ENCODE measurements around the gene PLBD1.

Gene PLBD1

DNA sequence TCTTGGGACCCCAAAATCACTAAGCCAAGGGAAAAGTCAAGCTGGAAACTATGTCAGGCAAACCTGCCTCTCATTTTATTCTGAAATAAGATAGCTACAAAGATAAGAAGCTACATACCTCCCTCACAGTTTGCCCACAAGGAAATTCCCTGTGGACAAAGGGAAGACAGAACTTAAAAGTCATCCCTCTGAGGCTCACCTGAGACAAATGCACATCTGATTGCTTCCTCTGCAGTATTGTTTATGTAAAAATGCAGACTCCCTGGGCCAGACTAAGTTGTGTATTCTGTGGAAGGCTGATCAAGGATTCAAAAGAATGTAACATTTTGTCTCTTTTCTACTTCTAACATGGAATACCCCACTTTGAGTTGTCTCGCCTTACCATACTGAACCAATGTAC is 2.5 kb upstream of the PLBD1 start:
- DNase-seq (ENCODE audit: low read depth): no peak

DNA sequence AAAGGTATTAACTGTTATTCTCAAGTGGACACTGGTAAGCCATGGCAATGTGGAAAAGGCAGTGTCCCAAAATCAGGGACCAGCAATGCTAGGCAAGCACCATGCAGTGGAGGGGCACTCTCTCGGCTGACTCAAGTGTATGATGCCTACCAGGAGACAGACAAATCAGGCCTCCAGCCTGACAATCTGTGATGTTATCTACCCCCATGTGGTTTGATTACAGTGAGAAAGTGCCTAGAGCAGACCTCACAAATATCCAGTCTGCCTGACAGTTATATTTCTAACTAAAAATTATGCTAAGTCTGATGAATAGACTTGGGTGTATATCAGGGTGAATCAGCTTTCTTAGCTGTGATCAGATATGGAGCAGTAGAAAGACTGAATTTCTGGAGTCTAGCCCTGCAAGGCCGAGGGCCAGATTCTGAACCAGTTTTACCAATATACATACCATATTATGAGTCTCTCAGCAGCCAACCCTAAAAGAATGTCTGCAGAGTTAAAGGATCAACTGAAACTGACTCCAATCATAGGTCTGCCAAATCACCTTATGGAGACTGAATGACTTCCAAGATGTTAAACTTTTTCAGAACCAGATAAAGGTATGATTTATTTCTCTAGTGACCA is 3.2 kb downstream of the PLBD1 start:
- DNase-seq (ENCODE audit: low read depth): no peak

DNA sequence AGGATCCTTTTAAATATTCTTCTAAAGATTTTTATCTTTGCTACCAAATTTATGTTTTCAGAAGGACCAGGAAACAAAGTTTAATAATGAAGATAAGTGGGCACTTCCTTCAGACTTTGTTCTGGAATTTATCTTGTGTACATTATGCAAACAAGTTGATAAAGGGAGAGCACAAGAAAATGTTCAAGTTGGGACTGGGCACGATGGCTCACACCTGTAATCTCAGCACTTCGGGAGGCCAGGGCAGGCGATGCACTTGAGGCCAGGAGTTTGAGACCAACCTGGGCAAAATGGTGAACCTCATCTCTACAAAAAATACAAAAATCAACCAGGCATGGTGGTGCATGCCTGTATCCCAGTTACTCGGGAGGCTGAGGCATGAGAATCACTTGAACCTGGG is 4.6 kb downstream of the PLBD1 start:
- DNase-seq (ENCODE audit: low read depth): no peak

DNA sequence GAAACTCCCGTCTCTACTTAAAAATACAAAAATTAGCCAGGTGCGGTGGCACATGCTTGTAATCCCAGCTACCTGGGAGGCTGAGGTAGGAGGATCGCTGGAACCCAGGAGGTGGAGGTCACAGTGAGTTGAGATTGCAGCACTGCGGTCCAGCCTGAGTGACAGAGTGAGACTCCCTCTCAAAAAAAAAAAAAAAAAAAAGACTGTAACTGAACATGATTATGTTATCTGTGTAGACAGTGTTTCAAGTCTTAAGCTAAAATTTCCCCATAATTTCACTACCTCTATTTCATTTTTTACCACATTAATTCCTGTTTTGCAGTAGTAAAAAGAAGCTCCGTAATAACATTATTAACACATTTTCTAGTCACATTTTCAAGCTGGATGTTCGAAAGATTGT is 5.4 kb downstream of the PLBD1 start:
- DNase-seq (ENCODE audit: low read depth): no peak

DNA sequence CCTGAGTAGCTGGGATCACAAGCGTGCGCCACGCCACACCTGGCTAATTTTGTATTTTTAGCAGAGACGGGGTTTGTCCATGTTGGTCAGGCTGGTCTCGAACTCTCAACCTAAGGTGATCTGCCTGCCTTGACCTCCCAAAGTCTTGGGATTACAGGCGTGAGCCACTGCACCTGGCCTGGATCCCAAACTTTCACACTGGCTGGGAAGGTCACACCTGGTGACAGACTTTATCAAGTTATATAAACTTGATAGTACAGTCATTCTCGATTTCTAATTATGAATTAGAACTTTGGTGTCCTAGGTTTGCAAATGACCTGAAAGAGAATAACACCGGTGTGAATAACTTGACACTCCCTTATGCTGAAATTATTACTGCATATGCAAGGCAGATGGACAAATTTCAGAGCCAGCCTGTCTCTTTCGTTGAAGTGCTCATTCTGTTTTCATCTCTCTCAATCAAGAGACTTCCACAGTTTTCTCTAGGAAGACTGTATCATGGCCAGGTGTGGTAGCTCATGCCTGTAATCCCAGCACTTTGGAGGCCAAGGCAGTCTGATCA is 5.9 kb downstream of the PLBD1 start:
- DNase-seq (ENCODE audit: low read depth): no peak

DNA sequence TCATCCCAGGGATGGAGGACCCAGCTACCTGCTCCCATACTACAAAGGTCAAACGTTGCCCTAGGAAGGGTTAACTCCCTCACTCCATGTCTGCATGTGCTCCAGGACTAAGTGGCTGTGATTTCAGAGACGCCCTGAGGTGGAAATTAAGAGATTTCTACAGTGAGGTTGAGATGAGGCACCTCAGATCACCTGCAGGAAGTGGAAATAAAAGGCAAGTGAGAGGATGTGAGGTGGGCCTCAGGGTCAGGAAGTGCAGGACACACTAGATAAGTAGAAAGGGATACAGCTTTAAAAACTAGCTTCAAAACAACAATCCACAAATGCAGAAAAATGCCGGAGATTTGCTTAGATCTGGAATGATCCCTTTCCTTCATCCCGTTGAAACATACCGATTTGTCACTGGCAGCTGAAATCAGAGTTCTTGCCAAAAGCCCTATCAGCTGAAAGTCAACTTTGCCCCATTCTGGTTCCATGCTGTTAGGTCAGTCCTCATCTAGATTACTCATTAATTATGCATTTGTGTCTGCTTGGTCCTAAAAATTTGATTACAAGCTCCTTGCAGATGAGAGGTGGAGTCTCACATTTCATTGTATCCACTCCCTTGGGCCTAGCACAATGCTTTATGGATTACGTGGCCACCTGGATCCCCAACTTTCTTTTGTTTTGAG is 6.6 kb downstream of the PLBD1 start:
- DNase-seq (ENCODE audit: low read depth): no peak

DNA sequence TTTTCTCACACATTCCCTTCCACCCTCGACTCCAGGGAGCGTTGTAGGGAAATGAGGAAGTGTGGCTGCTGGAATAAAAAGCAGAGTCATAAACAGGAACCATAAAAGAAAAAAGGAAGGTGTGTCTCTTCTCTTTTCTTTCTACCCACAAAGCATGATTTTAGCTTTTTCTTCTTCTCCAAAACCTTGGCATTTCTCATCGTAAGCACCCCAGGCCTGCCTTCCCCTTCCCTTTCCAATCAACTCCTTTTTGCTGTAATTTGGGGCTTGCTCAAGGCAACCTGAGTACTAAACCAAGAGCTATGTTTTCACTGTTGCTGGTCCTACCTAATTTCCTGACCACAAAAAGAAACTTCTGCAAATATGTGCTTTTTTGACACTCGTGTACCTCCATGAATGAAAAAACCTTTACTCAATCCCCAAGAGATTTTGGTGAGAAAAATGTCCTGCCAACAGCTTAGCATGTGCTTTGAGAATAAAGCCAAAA is 9.2 kb downstream of the PLBD1 start:
- DNase-seq (ENCODE audit: low read depth): no peak

DNA sequence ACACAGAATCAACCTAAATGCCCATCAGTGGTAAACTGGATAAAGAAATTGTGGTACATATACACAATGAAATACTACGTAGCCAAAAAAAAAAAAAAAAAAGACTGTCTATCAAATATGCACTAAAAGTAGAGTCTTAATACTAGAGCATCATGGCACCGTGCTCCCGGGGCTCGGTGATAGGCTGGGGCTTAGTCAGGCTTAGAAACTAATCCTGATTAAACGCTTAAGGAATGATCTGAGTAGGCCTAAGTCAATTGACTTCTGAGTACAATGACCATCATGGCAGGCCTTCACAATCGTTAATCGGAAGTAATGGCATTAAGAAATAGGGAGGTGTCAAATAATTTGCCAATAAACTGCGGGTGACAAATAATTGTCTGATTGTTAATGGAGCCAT is 9.7 kb downstream of the PLBD1 start:
- no peak for DNase-seq (ENCODE audit: low read depth)

DNA sequence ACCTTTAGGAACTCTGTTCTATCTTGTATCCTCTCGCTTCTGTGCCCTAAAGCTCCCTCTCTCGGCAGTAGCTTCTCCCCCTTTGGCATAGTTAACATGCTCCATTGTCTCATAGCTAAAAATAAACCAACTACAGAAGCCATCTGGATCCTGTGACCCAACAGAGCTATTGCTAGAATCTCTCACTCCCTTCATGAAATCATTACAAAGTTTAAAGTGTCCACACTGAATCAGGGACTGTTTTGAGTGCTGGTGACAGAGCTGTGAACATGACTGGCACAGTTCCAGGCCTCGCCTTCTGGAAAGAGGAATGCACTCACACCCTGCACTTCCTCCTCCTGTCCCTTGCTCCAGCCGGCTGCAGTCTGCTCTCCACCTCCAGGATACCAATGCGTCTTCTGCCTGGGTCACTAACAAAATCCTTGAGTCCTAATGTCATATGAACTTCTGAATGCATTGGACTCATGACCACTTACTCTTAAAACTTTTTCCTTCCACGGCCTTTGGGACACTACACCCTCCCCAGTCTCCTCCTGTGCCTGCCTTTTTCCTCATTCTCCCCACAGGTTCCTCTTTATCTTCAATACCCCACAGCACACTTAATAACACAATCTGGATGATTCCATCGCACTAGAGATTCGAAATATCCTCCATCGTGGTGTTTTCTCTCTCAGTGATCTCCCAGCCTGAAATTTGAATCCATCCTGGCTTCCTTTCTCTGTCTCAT is 13.2 kb downstream of the PLBD1 start:
- no peak for DNase-seq (ENCODE audit: low read depth)

DNA sequence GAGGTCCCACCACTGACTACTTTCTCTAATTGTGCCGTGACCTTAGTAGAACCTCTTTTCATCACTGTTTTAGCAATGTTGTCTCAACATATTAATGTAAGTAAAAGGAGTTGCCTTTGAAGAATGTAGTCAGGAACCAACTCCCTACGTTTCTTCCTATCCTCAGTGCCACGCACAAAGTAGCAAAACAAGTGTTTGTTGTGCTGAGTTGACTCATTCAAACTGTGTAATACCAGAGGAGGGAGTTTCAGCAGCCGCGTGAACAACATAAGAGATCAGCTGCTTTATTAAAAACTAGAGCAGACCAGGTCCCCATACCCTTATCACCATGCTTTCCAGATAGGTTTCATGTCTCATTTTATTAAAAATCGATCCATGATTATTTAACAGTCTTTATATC is 19.1 kb downstream of the PLBD1 start:
- DNase-seq (ENCODE audit: low read depth): no peak

DNA sequence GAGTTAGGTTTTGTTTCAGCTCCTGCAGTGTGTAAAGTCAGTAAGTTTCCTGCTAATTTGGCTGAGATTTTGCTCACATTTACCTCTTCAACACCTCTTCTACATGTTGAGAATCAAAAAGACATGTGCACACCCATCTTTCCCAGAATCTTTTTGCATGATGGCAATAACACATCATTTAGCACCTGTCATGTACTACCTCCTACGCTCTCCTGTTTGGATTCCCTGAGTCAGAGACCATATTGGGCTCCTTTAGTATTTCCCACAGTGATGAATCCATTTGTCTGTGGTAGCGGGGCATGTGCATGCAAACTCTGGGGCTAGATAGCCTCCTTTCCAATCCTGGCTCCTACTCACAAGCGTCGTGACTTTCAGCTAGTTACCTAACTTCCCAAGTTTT is 20.1 kb downstream of the PLBD1 start:
- DNase-seq (ENCODE audit: low read depth): no peak

DNA sequence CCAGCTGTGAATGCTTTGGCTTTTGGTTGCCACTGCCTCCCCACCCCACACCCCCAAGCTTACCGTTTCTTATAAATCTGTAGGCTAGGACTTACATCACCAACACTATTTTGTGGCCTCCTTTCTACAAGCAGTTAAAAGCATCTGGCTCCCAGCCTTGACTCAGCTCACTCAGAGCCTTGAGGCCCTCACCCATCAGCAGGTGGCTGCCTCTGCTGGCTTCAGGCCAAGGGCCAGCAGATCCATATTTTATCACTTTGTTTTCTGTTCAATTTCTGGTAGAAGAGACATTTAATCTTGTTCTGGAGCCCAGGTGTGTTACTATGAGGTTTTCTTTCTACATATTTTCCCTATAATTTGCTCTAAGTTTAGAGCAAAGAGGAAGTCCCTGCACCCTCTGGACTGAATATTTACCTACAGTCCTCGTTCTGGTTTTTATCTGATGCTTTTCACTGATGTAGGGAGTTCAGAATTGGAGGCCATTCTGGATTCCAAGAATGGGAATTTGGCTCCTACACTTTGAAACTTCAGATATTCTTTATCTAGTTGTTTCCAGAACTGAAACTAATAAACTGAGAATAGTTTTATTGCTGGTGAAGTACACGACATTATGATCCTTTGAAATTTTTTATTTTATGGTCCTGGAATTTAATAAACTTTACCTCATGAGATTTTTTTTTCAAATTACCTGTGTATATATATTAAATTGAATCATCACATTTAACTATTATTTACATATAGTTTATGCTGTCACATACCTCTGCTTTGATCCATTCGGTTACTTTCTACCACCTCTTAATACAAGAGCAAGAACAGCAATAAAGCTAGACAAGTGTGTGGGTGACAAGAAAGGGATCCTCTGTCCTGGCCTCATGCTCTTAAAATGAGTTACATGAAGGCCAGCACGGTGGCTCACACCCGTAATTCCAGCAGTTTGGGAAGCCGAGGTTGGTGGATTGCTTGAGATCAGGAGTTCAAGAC is 22.2 kb downstream of the PLBD1 start:
- DNase-seq (ENCODE audit: low read depth): no peak

DNA sequence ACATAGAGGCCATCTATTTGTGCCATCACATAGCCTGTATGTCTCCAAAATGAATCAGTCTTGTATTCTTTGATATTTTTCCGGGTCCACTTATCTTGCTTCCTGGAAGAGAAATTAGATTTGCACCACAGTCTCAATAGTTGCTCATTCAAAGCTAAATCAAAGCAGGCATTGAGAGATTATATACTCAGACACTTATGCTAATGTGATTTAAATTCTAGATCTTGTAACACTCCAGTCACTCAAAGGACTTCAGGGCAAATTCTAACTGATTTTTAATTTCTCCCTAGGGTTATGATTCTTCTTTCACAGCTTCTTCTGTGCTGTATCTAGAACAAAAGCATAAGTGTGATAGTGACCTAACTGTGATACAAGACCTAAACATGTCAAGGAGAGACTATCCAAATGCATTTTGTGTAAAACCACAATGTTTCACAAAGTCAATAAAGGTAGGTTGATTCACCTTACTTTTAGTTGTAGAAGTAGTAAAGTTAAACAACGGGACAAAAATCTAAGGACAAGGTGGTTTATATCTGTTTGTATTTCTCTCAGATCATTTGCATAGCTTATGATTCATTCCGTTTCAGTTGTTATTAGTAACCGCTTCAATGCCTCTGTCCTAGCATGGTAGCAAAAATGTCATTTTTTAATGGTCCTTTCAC is 26.8 kb downstream of the PLBD1 start:
- DNase-seq (ENCODE audit: low read depth): no peak

DNA sequence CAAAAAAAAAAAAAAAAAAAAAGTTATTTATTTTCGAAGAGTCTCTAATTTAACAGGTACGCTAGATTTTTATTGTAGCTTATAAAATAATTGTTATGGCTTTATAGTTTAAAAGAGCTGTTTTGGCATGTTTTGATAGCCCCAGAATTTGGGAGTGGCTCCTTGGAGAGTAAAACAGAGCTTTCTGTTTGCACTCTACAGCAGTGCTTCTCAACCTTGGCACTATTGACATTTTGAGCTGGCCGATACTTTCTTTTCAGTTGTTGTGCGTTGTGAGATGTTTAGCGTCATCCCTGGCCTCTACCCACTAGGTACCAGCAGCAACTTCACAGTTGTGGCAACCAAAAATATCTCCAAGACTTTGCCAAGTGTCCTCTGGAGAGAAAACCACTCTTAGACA is 30.6 kb downstream of the PLBD1 start:
- no peak for DNase-seq (ENCODE audit: low read depth)

DNA sequence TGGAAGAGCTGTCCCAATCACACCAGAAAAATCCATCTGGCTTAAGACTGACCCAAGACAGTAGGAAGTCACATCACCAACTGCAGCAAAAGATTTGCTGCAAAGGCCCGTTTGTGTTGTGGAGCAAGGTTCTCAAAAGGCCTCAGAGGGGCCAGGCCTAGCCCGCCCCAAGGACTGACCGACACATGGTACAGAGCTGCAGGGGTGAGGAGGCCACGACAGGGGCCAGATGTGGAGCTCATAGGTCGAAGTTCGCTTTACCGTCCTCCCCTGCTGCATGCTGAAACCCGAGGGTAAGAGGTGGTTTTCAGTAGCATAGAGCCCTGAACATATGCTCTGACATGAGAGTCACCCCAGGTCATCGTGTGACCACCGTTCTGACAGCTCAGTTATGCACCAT is 35.5 kb downstream of the PLBD1 start:
- no peak for DNase-seq (ENCODE audit: low read depth)

DNA sequence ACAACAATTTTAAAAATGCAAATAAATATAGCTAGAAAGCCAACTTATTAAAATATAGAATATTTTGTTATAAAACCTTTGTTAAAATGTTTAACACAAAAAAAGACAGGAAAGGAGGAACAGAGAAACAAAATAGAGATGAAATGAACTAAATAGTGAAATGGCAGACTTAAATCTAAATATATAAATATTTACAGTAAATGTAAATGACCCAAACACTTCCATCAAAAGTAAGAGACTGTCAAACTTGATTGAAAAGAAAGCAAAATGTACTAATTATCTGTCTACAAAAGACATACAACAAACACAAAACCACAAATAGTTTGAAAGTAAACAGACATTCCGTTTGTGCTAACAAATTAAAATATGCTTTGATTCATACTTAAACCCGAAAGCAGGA is 41.7 kb downstream of the PLBD1 start:
- DNase-seq (ENCODE audit: low read depth): no peak

DNA sequence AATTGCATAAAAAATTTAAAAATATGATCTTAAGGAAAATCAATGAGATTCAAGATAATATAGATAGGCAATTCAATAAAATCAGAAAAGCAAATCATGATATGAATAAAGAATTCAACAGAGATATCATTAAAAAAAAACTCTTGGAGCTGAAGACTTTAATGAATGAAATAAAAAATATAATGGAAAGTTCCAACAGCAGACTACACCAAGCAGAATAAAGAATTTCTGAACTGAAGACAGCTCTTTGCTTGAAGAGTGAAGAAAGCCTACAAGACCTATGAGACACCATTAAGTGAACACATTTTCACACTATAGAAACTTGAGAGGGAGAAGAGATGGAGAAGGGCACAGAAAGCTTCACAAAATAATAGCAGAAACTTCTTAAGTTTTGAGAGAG is 45.9 kb downstream of the PLBD1 start:
- DNase-seq (ENCODE audit: low read depth): no peak

DNA sequence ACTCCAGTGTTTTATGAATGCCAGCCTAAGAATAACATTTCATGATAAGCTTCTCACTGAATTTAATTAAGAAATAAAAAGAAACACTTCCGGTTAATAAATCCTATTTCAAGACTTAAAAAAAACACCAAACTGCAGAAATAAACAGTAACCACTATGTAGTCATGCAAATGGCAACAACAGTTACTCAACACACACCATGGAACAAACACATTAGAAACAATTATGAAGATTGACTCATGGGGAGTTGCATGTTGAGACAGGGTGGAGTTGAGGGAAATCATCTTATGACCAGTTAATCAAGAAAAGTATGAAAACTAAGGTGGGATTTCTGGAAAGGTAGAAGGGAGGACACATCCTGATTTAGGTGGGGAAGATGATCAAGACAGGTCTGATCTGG is 52.7 kb downstream of the PLBD1 start:
- no peak for DNase-seq (ENCODE audit: low read depth)

DNA sequence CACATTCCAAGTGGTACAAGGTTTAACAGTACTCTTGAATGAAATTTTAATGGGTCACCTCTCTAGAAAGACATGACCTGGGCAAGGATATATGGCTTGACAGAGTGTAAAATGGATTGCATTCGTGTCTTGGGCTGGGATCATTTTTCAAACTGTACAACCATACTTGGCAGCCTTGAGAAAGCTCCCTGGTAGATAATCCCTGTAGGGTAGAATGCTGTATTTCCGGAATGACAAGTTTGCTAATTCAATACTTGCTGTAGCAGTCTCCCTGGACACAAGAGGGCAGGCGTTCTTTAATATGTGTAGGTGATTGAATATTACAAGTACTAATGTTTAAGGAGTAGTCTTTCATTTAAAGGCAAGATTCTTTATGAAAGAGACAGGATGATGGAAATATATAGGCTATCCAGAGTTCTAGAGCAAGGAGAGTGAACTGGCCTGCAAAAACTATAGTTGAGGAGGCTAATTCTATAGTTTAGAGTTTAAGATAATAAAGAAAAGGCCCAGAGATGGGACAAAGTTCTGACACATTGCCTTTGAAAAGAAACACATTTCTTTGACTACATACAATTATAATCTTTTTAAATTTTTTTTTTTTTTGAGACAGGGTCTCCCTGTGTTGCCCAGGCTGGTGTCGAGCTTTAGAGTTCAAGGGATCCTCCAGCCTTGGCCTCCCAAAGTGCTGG is 53.4 kb downstream of the PLBD1 start:
- DNase-seq (ENCODE audit: low read depth): no peak

DNA sequence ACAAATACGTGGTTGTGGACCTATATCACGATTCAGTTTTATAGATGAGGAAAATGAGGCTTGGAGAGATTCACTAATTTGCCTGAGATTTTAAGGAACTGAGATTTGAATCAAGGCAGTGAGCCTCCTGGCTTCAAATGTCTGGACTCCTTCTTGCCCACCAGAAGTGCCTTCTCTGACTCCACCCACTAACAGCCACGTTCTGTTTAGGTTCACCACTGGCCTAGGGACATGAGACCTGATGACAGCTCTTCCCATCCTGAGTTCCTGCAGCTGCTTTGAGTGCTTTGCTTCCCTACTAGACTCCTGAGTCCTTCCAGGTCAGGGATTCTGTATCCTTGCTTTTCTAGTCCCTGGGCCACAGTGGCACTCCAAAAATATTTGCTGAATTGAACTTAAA is 57.1 kb downstream of the PLBD1 start:
- DNase-seq (ENCODE audit: low read depth): no peak

Data from stimulated activated CD4-positive, alpha-beta T cell treated with anti-CD3 and anti-CD28 coated beads, Interleukin-2, amount 100 ng/mL, for 4 hours (primary cell).